SK-N-SH (cell line): ENCODE measurements around the gene DPPA3.

Experiments used
- CTCF ChIP-seq: fragments of 200-600 bp; sonication (generic); IDR thresholded peaks from 2 replicates; pipeline ENCODE4 v1.6.1; 2017; ENCODE audit warnings: antibody characterized with exemption, mild to moderate bottlenecking, moderate library complexity
- ELF1 ChIP-seq: IDR thresholded peaks from 2 replicates; pipeline ENCODE4 v1.4.0; 2012
- EP300 ChIP-seq, 2 experiments: IDR thresholded peaks; 2 replicates each; pipeline versions ENCODE4 v1.4.0 to v1.6.1; 2012; ENCODE audit warnings: borderline replicate concordance in 1 of 2, low read depth in 1 of 2, low read length in 1 of 2
- EZH2phosphoT487 ChIP-seq: fragments of 200-600 bp; sonication (generic); IDR thresholded peaks from 2 replicates; pipeline ENCODE4 v1.6.1; 2017; ENCODE audit warnings: low read depth, mixed run types, mild to moderate bottlenecking, antibody characterized with exemption, moderate library complexity, borderline replicate concordance
- FOXM1 ChIP-seq: IDR thresholded peaks from 2 replicates; pipeline ENCODE4 v1.4.0; 2012; ENCODE audit warnings: low read depth, mild to moderate bottlenecking
- GABPA ChIP-seq: IDR thresholded peaks from 2 replicates; pipeline ENCODE4 v1.4.0; 2012; ENCODE audit warnings: low read depth, mild to moderate bottlenecking
- GATA2 ChIP-seq: sonication (generic); formaldehyde crosslinking; IDR thresholded peaks from 2 replicates; pipeline ENCODE4 v1.5.0; 2020; ENCODE audit warnings: mild to moderate bottlenecking, missing genetic modification reagents
- JUND ChIP-seq: IDR thresholded peaks from 2 replicates; pipeline ENCODE4 v1.4.0; 2012
- POLR2AphosphoS5 ChIP-seq: IDR thresholded peaks from 2 replicates; pipeline ENCODE4 v1.6.1; 2012; ENCODE audit warnings: low read depth, low read length
- RAD21 ChIP-seq: IDR thresholded peaks from 2 replicates; pipeline ENCODE4 v1.6.1; 2012; ENCODE audit warnings: mild to moderate bottlenecking, low read length
- RFX5 ChIP-seq: IDR thresholded peaks from 2 replicates; pipeline ENCODE4 v1.6.1; 2012; ENCODE audit warnings: mild to moderate bottlenecking, improper control_type of control experiment, low read length
- TAF1 ChIP-seq: IDR thresholded peaks from 2 replicates; pipeline ENCODE4 v1.6.1; 2012; ENCODE audit warnings: low read depth, mild to moderate bottlenecking, low read length, moderate library complexity, borderline replicate concordance
- USF2 ChIP-seq: fragments of 150-350 bp; IDR thresholded peaks from 2 replicates; pipeline ENCODE4 v1.6.1; 2017; ENCODE audit warnings: antibody characterized with exemption, low read length, low read depth, borderline replicate concordance

- TF ChIP-seq POLR2AphosphoS5 (no peak), RFX5 (no peak), EP300 (IDR thresholded peaks at IDR 0.05; ENCODE audit: borderline replicate concordance in 1 of 2, low read depth in 1 of 2, low read length in 1 of 2) (no peak), GATA2 (CRISPR knock-in tag) (no peak), TAF1 (no peak), CTCF (no peak), GABPA (no peak), USF2 (no peak), EZH2phosphoT487 (no peak), ELF1 (no peak), JUND (no peak), FOXM1 (no peak), RAD21 (no peak)
Measured at GRCh38 chr12:7751394-7751793, 40.2 kb downstream of the DPPA3 start.
